Testis (tissue), 3 donors: ENCODE data around the gene SHC1. TPM values are rescaled to one million over a fixed set of nuclear protein-coding genes. Genes with fewer than 3 reads are reported as not detected.

Experiments used
- DNase-seq: peaks from one replicate; pipeline ENCODE4 v3.0.0-alpha.2; 2019
- H3K27ac ChIP-seq, 2 donors: fragments of 200-600 bp; sonication (generic); one replicate each; pipeline ENCODE4 v1.5.1; 2019
- H3K27me3 ChIP-seq: fragments of 200-600 bp; sonication (generic); one replicate; pipeline ENCODE4 v1.5.1; 2019
- H3K36me3 ChIP-seq: fragments of 200-600 bp; sonication (generic); one replicate; pipeline ENCODE4 v1.5.1; 2017; ENCODE audit warnings: low read depth; ENCODE audit errors: missing control alignments
- H3K4me1 ChIP-seq: fragments of 200-600 bp; sonication (generic); one replicate; pipeline ENCODE4 v1.5.1; 2019
- H3K4me3 ChIP-seq, 2 donors: fragments of 200-600 bp; sonication (generic); one replicate each; pipeline ENCODE4 v1.5.1; 2017 to 2019
- H3K9me3 ChIP-seq: fragments of 200-600 bp; sonication (generic); one replicate; pipeline ENCODE4 v1.5.1; 2017
- CTCF ChIP-seq, 3 experiments: fragments of 450-650 bp in 2 of 3; fragments of 200-600 bp in 1 of 3; sonication (generic) in 1 of 3; IDR thresholded peaks; one replicate each; pipeline ENCODE4 v1.5.1; 2016 to 2019; ENCODE audit warnings: antibody characterized with exemption in 3 of 3, mild to moderate bottlenecking in 2 of 3, moderate library complexity in 1 of 3
- POLR2A ChIP-seq: fragments of 450-650 bp; IDR thresholded peaks from one replicate; pipeline ENCODE4 v1.6.1; 2017; ENCODE audit warnings: antibody characterized with exemption, mild to moderate bottlenecking, moderate library complexity
- WGBS, 2 donors: methylation state at CpG; one replicate each; pipeline ENCODE4 v1.1.5; 2018; 5-methylcytosine and 5-hydroxymethylcytosine counted together
- intact Hi-C: fragments of 100-400 bp; cut with DNase I; formaldehyde crosslinking; loops from one replicate; pipeline ENCODE4 v1.15.1; 2023; ENCODE audit warnings: low total_unique reads
- microRNA-seq, 2 donors: library from miRNA; unstranded; fragments of <30 nt; microRNA quantifications; one replicate each; pipeline ENCODE4, GENCODE V29; 2016; ENCODE audit warnings: borderline number of aligned reads in 2 of 2, borderline replicate concordance in 1 of 2
- polyA plus RNA-seq: library from polyadenylated mRNA; stranded (reverse); fragments of 350-450 nt; fragmentation: Illumina TruSeq; extraction: RNeasy Lipid Tissue Mini Kit (QIAGEN cat#74804); gene quantifications from one replicate; pipeline ENCODE4 v1.2.3, GENCODE V29; 2014; ENCODE audit warnings: low read depth, low replicate concordance; ENCODE audit not compliant: insufficient read depth
- small RNA-seq, 2 donors: library from RNA; depleted of rRNA; stranded (forward); fragments of <200 nt; gene quantifications; one replicate each; pipeline ENCODE3, GENCODE V24; 2016
- total RNA-seq, 2 donors: library from RNA; depleted of rRNA; stranded (reverse); fragments of >200 nt; gene quantifications; one replicate each; pipeline ENCODE4 v1.2.3, GENCODE V29; 2016

SHC1 gene
- total and polyA plus RNA-seq, 3 donors from 2014 or later: 47.9 to 59.3 (median 49.0) TPM

- intact Hi-C loops: no loop called here
- H3K9me3 ChIP-seq: no peaks in the 10 kb centered on the region
- TF ChIP-seq POLR2A (no peak), CTCF (IDR thresholded peaks at IDR 0.05) (no peak)
- no peak overlapping the region for H3K4me3 ChIP-seq
- no peak overlapping the region for H3K27ac ChIP-seq
- H3K27me3 ChIP-seq: no peaks in the 10 kb centered on the region
- H3K36me3 ChIP-seq: no peaks in the 10 kb centered on the region
- 80 to 90% methylated on average over 2 to 3 of the region's 3 CpGs for WGBS, 2 donors
- DNase-seq: no peak
- H3K4me1 ChIP-seq: peaks cover 4% of the 10 kb centered on the region
Measured at GRCh38 chr1:154925335-154926170, 45.0 kb downstream of the SHC1 start.

GRCh38 chr1:154923695-154924094, 46.9 kb downstream of the SHC1 start:
- no peak for DNase-seq
- no peak for TF ChIP-seq POLR2A
- H3K27ac ChIP-seq: no peak overlapping the region
- H3K4me3 ChIP-seq: no peak overlapping the region
- H3K4me1 ChIP-seq: peaks cover 4% of the 10 kb centered on the region
- H3K9me3 ChIP-seq: no peaks in the 10 kb centered on the region
- H3K36me3 ChIP-seq: no peaks in the 10 kb centered on the region
- WGBS, 2 donors: 79 to 83% methylated on average over 3 of the region's 3 CpGs
- no peaks in the 10 kb centered on the region for H3K27me3 ChIP-seq
- intact Hi-C loops: no loop called here

- no peaks in the 10 kb centered on the region for H3K27me3 ChIP-seq
- no peak for DNase-seq
- no peak overlapping the region for H3K27ac ChIP-seq
- no peaks in the 10 kb centered on the region for H3K9me3 ChIP-seq
- TF ChIP-seq CTCF (IDR thresholded peaks at IDR 0.05): no peak
- TF ChIP-seq POLR2A: no peak
- no peak overlapping the region for H3K4me3 ChIP-seq
- no peaks in the 10 kb centered on the region for H3K4me1 ChIP-seq
- no peaks in the 10 kb centered on the region for H3K36me3 ChIP-seq
- intact Hi-C loops: no loop called here
- 92 to 95% methylated on average over 3 of the region's 3 CpGs for WGBS, 2 donors
Measured at GRCh38 chr1:154913273-154913672, 57.3 kb downstream of the SHC1 start.

GRCh38 chr1:154912755-154913154, 57.8 kb downstream of the SHC1 start:
- Histone ChIP-seq H3K4me1 (no peaks in the 10 kb centered on the region), H3K9me3 (no peaks in the 10 kb centered on the region), H3K36me3 (no peaks in the 10 kb centered on the region), H3K4me3 (no peak overlapping the region), H3K27ac (no peak overlapping the region), H3K27me3 (no peaks in the 10 kb centered on the region)
- no peak for TF ChIP-seq POLR2A
- no peak for TF ChIP-seq CTCF (IDR thresholded peaks at IDR 0.05)
- intact Hi-C loops: no loop called here
- DNase-seq: no peak
- WGBS, 2 donors: 94 to 100% methylated on average over 2 of the region's 2 CpGs

Small RNA genes lying within 50 kb of the gene (microRNA-seq; reads per million reads assigned to microRNA genes)
- gene MIR4258: 0 reads per million in 2 donors

Small RNA genes lying within 50 kb of the gene (small RNA-seq; reads per million reads assigned to genes)
- 0 reads per million in 2 donors for gene MIR4258
- 0 reads per million in 2 donors for gene RF00017

Other genes starting within 250 kb of the SHC1 start
- under 1 TPM; 0.24 to 0.56 TPM for gene KCNN3, start 100.5 kb downstream of the SHC1 start, total RNA-seq
- 0.78 TPM for gene KCNN3, start 100.5 kb downstream of the SHC1 start, polyA plus RNA-seq
- gene PMVK, start 34.0 kb downstream of the SHC1 start, total RNA-seq: 10 to 100 TPM; 21.1 to 27.7 TPM
- 44.6 TPM for gene PMVK, start 34.0 kb downstream of the SHC1 start, polyA plus RNA-seq
- gene PBXIP1, start 14.6 kb downstream of the SHC1 start, total RNA-seq: 10 to 100 TPM; 84.1 to 87.1 TPM
- gene PBXIP1, start 14.6 kb downstream of the SHC1 start, polyA plus RNA-seq: 111 TPM
- gene PYGO2, start 9.0 kb downstream of the SHC1 start, total RNA-seq: 10 to 100 TPM; 31.0 to 34.9 TPM
- gene PYGO2, start 9.0 kb downstream of the SHC1 start, polyA plus RNA-seq: 33.2 TPM
- gene CKS1B, start 3.9 kb upstream of the SHC1 start, total RNA-seq: 10 to 100 TPM; 45.5 to 84.3 TPM
- gene CKS1B, start 3.9 kb upstream of the SHC1 start, polyA plus RNA-seq: 100 TPM
- 10 to 100 TPM; 26.5 to 35.0 TPM for gene FLAD1, start 12.6 kb upstream of the SHC1 start, total RNA-seq
- gene FLAD1, start 12.6 kb upstream of the SHC1 start, polyA plus RNA-seq: 46.5 TPM
- gene LENEP, start 22.8 kb upstream of the SHC1 start, total RNA-seq: 1 to 10 TPM in 1 of 2 donors, not detected in 1; 1.1 TPM
- not detected for gene LENEP, start 22.8 kb upstream of the SHC1 start, polyA plus RNA-seq
- 10 to 100 TPM; 21.1 to 22.4 TPM for gene ZBTB7B, start 32.1 kb upstream of the SHC1 start, total RNA-seq
- 18.6 TPM for gene ZBTB7B, start 32.1 kb upstream of the SHC1 start, polyA plus RNA-seq
- gene DCST2, start 63.0 kb upstream of the SHC1 start, total RNA-seq: 10 to 100 TPM in 1 of 2 donors, 1 to 10 TPM in 1; 9.9 to 14.4 TPM
- gene DCST2, start 63.0 kb upstream of the SHC1 start, polyA plus RNA-seq: 20.4 TPM
- gene DCST1, start 63.1 kb upstream of the SHC1 start, total RNA-seq: 1 to 10 TPM; 4.5 to 9.4 TPM
- 15.2 TPM for gene DCST1, start 63.1 kb upstream of the SHC1 start, polyA plus RNA-seq
- gene ADAM15, start 80.6 kb upstream of the SHC1 start, total RNA-seq: 10 to 100 TPM; 30.7 to 34.5 TPM
- gene ADAM15, start 80.6 kb upstream of the SHC1 start, polyA plus RNA-seq: 42.6 TPM
- gene EFNA4, start 93.0 kb upstream of the SHC1 start, total RNA-seq: 1 to 10 TPM; 5.3 to 6.9 TPM
- 6.0 TPM for gene EFNA4, start 93.0 kb upstream of the SHC1 start, polyA plus RNA-seq
- gene EFNA3, start 108.1 kb upstream of the SHC1 start, total RNA-seq: 1 to 10 TPM; 7.5 to 7.7 TPM
- 9.9 TPM for gene EFNA3, start 108.1 kb upstream of the SHC1 start, polyA plus RNA-seq
- gene EFNA1, start 157.1 kb upstream of the SHC1 start, total RNA-seq: 10 to 100 TPM; 13.1 to 14.5 TPM
- gene EFNA1, start 157.1 kb upstream of the SHC1 start, polyA plus RNA-seq: 13.0 TPM
- gene SLC50A1, start 165.1 kb upstream of the SHC1 start, total RNA-seq: 10 to 100 TPM; 25.2 to 30.0 TPM
- 33.7 TPM for gene SLC50A1, start 165.1 kb upstream of the SHC1 start, polyA plus RNA-seq
- gene DPM3, start 169.8 kb upstream of the SHC1 start, total RNA-seq: 100 to 1,000 TPM in 1 of 2 donors, 10 to 100 TPM in 1; 69.9 to 104 TPM
- gene DPM3, start 169.8 kb upstream of the SHC1 start, polyA plus RNA-seq: 77.7 TPM
- 100 to 1,000 TPM; 242 to 255 TPM for gene KRTCAP2, start 202.6 kb upstream of the SHC1 start, total RNA-seq
- 397 TPM for gene KRTCAP2, start 202.6 kb upstream of the SHC1 start, polyA plus RNA-seq
- gene TRIM46, start 203.1 kb upstream of the SHC1 start, total RNA-seq: 1 to 10 TPM; 3.7 to 3.9 TPM
- gene TRIM46, start 203.1 kb upstream of the SHC1 start, polyA plus RNA-seq: 4.0 TPM
- gene THBS3, start 237.2 kb upstream of the SHC1 start, total RNA-seq: 10 to 100 TPM; 37.1 to 68.1 TPM
- gene THBS3, start 237.2 kb upstream of the SHC1 start, polyA plus RNA-seq: 82.9 TPM
- gene MTX1, start 237.9 kb upstream of the SHC1 start, total RNA-seq: 100 to 1,000 TPM in 1 of 2 donors, 10 to 100 TPM in 1; 77.1 to 118 TPM
- 161 TPM for gene MTX1, start 237.9 kb upstream of the SHC1 start, polyA plus RNA-seq